Dermis lymphatic vessel endothelial cell (primary cell): ENCODE results near the gene GPI. TPM values are rescaled to one million over a fixed set of nuclear protein-coding genes. Genes with fewer than 3 reads are reported as not detected.

ENCODE experiments used
- total RNA-seq: library from RNA; depleted of rRNA; stranded (reverse); fragments of >200 nt; gene quantifications from 2 replicates; pipeline ENCODE4 v1.2.1, GENCODE V29; 2014

GPI gene
- 78.8 and 104 TPM in 2 replicates for total RNA-seq

DNA sequence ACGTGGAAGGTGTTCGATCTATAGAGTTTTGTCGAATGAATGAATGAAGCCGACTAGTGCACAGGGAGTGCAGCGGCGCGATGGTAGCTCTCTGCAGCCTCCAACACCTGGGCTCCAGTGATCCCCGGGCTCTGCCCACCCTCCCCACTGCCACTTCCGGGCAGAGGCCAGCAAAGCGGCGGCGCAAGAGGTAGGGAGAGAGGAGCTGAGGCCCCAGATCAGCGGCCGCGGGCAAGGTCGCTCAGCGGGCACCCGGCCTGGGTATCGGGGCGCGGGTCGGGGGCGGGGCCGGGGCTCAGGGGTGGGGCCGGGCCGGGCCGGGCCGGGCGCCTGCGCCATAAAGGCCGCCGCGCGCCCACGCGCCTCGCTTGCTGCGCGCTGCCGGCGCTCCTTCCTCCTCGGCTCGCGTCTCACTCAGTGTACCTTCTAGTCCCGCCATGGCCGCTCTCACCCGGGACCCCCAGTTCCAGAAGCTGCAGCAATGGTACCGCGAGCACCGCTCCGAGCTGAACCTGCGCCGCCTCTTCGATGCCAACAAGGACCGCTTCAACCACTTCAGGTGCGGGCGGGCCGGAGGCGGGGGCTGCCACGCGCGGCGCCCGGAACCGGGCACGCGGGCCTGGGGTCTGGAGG is at the start of gene GPI:
Gene GPI (plus strand): TSS at position 367 of the 633 bp plus-strand sequence. CDS start 71 bp downstream, at position 438.

GRCh38 chr19:34404109-34404909 is 39.3 kb downstream of the GPI start, which contains the start of gene PDCD2L:
PDCD2L (plus strand) TSS chr19:34404399; CDS start chr19:34404431, 32 bp downstream.

Other genes starting within 250 kb of the GPI start
- gene LSM14A, start 192.7 kb upstream of the GPI start, total RNA-seq: 138 TPM in 2 replicates
- 40.7 and 57.2 TPM in 2 replicates for gene GARRE1, start 110.6 kb upstream of the GPI start, total RNA-seq
- gene PDCD2L, start 39.2 kb downstream of the GPI start, total RNA-seq: 10.3 and 12.1 TPM in 2 replicates
- 135 and 166 TPM in 2 replicates for gene UBA2, start 63.2 kb downstream of the GPI start, total RNA-seq
- gene WTIP, start 116.6 kb downstream of the GPI start, total RNA-seq: 31.7 and 41.2 TPM in 2 replicates